NCI-H82 (cell line): ENCODE results near the gene KIF1C.

Experiments
- DNase-seq: peaks from one replicate; lab custom pipeline; 2025; lab: John Stamatoyannopoulos, UW

KIF1C gene

DNA sequence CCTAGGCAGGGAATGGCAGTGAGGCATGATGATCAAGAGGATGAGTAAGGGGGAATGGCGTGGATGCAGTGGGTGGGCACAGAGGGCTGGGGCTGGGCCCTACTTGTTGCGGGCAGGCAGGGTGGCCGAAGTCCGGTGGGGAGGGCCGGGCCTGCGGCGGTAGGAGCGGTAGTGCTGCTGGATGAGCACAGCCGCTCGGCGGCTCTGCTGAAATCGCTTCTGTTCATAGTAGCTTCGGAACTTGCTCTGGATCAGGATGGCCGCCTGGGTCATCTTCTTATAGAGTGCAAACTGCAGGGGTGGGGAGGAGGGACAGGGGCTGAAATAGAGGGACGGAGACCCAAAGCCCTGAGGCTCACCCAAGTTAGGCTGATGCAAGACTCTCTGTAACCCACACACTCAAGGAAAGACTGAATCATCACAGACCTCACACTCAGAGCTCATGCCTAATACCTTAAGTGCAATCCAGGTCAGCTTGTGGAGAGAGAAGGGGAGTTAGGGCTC is 28.7 kb upstream of the KIF1C start:
- DNase-seq: peak; percentile 40

GRCh38 chr17:4969551-4970173 is 28.1 kb upstream of the KIF1C start:
- DNase-seq: no peak

DNA sequence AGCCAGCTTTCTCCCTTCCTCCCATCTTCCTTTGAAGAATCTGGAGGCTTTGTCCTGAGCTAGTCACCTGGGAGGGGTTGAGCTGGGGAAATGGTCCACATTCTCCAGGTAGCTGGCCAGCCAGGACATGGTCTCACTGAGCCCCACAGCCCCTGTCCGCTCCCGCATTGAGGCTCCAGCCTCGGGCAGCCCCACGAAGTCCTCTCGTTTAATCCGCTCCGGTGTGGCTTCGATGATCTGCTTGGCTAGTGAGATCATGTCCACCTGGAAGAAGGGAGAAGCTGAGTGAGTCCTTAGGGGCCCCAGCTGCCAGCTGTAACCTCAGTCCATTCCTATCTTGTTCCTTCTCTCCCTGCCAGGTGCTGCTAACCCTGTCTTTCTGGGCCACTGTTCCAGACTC is 27.5 kb upstream of the KIF1C start:
- DNase-seq: no peak

DNA sequence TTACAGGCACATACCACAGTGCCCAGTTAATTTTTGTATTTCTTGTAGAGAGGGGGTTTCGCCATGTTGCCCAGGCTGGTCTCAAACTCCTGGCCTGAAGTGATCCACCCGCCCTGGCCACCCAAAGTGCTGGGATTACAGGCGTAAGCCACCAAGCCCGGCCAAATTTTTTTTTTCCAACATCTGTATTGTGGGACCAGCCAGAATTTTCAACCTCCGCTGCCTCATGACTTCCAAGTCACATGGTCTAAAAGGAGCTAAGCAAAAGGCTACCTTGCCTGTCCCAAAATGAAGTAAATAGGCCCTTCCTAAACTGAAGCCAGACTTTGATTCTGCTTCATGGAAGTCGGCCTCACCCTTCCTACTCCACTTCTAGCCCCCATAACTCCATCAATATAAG is 25.9 kb upstream of the KIF1C start:
- no peak for DNase-seq

DNA sequence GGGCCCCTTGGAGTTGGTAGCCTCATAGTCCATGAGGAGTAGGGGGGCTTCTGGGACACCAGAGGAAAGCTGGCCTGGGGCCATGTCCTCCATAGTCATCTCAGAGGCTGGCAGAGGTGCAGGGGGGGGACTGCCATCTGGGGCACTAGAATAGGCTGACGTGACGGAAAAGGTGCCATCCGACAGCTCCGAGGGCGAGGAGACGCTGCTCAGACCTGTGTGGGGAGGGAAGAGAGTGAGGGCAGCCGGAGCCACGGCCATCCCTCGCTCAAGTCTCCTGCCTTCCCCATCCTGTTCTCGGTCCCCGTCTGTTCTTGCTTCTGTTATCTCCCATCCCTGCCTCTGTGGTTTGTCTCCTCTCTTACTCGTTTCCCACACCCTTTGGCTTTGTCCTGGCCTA is 25.4 kb upstream of the KIF1C start:
- DNase-seq: no peak

DNA sequence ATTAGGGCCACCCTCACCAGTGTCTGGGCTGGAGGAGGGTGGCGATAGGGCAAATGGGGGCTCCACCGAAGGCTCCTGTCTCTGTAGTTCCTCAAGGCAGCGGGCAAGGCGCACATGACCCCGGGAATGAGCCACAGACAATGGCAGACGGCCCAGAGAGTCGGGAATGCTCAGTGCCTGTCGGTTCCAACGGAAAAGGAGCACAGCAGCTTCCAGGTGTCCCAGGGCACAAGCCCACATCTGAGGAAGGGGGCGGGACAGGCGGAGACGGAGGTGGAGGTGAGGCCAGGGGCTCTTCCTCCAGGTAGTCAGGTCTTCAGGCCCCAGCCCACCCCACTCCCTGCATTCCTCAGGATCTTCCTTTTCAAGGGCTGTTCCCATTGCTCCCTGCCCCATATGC is 25.0 kb upstream of the KIF1C start:
- DNase-seq: no peak

DNA sequence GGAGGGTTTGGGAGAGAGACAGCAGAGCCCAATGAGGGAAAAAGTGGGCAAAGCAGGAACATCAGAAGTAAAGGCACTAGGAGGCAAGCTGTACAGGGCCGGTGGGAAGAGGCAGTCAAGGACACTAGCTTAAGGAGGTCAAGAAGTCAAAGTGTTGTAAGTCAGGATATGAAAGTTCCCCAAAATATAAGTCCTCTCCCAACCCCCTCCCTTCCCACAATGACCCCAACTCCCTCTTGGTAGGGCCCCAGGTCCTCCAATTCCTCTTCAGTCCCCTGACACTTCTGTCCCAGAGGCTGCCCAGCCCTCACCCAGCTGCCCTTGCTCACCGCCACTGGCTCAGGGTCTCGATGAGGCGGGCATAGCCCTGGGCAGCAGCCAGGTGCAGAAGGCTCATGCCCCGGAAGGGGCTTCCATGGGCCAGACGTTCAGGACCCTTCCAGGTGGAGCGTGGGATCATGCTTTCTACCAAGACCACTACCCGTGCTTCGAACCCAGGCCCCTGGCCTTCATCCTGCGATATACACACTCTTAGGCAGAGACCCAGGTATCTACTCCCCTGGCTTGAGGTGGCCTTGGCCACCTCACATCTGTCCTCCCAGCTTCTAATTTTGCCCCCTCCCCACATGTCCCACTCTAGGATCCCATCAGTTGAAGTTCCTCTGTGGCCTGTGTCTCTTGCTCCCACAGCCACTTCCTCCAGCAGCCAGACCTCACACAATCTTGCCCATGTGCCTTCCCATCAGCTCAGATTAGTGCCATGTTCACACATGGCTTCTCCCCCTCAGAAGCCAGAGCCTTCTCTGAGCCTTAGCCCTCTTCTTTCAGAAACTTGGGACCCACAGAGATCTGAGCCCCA is 24.3 kb upstream of the KIF1C start:
- DNase-seq: no peak

- no peak for DNase-seq
These were observed 23.6 kb upstream of the KIF1C start for GRCh38 chr17:4974115-4974670.

GRCh38 chr17:4978726-4979125 is 19.0 kb upstream of the KIF1C start:
- no peak for DNase-seq

GRCh38 chr17:4980644-4981216 is 17.0 kb upstream of the KIF1C start:
- DNase-seq: peak; percentile 89

DNA sequence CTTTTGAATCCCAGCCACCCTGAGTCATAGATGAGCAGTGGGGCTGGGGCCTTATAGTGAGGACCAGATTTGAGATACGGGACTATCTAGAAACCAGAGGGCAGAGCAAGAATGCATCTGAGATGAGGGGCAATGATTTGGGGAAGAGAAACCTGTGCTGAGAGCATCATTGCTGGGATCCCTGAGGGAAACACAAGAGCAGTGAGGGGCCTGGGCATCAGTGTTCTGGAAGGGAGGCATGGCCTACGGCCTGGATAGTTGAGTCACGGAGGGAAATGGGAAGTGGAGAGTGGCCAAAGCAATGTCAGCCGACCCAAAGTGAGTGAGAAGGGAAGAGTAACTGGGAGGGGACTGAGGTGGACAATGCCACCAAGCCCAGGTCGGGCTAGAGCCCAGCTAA is 15.4 kb upstream of the KIF1C start:
- DNase-seq: no peak

GRCh38 chr17:4986403-4986802 is 11.3 kb upstream of the KIF1C start:
- DNase-seq: no peak

GRCh38 chr17:4986951-4987766 is 10.6 kb upstream of the KIF1C start, which contains the start of gene CAMTA2:
Gene CAMTA2 (minus strand): TSS chr17:4987675. CDS start chr17:4986222, 1,453 bp downstream.
- peak; percentile 96 for DNase-seq

DNA sequence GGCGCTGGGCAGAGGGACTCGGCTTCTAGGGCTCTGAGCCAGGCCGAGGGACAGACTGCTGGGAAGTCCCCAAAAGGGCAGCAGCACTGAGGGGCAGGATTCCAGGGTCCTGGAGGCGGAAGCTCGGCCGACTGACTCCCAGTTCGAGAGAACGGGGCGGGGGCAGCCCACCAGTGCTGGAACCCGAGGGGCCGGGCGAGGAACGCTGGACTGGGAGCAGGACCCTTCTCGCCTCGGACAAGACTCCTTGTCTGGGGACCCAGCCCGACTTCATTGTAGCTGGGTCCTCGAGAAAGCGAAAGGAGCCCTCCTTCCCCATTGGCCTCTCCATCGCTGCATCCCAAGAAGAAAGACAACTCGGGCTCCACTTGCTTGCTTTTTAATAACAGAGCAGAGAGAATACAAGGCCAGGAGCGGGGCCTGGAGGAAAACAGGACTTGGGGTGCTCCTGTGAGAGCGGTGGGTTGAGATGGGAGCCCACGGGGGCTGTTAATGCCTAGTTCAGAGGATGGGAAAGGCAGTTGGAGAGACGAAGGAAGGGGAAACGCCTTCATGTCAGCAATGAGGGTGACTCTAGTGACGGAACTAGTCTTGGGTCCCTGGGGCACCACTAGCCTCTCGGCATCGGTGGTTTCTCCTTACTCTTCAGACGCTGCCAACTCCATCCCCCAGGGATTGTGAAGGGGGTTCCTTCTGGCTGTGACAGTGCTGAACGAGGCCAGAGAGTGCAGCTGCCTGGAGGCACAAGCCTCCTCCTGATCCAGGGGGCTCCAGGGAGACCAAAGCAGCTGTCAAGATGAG is 9.8 kb upstream of the KIF1C start:
- DNase-seq: peak; percentile 55

DNA sequence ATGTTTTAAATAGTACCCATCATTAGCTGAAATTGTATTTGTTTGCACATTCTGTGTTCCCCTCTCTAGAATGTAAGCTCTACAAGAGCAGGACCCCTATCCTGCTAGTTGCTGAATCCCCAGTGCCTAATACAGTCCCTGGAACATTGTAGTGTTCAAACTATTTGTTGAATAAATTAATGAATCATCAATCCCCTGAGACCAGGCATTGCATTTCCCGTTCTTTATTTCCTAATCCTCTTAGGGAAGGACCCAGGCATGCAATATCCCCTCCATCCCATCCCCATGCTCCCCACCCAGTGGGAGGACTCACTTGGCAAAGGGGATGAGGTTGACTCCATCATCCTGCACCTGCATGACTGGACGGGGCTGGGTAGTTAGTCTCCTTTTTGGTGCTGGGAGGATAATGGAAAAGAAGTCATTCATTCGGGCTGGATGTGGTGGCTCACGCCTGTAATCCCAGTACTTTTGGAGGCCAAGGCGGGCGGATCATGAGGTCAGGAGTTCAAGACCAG is 3.6 kb upstream of the KIF1C start:
- peak; percentile 49 for DNase-seq

DNA sequence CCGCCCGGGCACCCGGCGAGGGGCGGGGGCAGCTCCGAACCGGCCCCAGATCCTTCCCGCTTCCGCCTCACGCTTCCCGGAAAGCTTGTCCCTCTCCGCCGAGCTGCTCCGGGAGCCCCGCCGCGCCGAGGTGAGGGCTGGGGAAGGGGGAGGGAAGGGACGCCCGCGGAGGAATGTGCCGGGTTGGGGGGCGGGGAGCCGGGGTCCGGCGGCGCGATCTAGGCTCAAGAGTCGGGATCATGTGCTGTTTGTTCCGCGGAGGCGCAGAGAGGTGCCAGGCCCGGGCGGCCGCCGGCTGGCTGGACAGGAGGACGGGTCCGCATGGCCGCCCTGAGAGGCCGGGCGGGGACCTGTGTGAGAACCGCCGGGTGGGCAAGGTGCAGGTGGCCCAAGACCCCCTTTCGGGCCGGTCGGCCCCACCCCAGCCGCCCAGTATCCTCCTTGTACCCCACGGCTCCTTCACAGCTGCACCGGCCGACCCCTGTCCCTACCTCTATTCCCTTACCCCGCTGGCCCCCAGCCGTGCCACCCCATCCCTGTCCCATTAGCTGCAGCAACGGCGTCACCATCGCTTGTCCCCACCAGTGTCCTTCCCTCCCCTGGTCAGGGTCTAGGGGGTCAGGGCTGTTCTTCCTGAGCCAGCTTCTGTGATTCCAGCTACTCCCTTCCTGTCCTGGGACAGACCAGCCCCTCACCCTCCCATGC is 429 bp downstream of the KIF1C start:
- peak; percentile 75 for DNase-seq

GRCh38 chr17:4998732-4999429 is 1.1 kb downstream of the KIF1C start:
- peak; percentile 42 for DNase-seq

- DNase-seq: no peak
These were observed 1.8 kb downstream of the KIF1C start for GRCh38 chr17:4999430-5000093.

- no peak for DNase-seq
These were observed 2.5 kb downstream of the KIF1C start for GRCh38 chr17:5000237-5000639.
